GM20000 (cell line): ENCODE data around the gene CBR3.
A peak's percentile ranks its signal among the peaks of the same experiment; 100 is the strongest.

Experiments
- DNase-seq: peaks from one replicate; pipeline ENCODE4 v3.0.0; 2012; ENCODE audit warnings: low spot score
- TF ChIP-seq, protein P1 (sequence below): IDR thresholded peaks from 2 replicates; pipeline ENCODE4 v1.5.1; 2012; ENCODE audit warnings: mild to moderate bottlenecking, control low read depth; ENCODE audit errors: extremely low read depth, missing control alignments

The CBR3 gene

GRCh38 chr21:36117286-36117741 is 17.6 kb upstream of the CBR3 start:
- no peak for DNase-seq
- TF ChIP-seq, protein P1, sequence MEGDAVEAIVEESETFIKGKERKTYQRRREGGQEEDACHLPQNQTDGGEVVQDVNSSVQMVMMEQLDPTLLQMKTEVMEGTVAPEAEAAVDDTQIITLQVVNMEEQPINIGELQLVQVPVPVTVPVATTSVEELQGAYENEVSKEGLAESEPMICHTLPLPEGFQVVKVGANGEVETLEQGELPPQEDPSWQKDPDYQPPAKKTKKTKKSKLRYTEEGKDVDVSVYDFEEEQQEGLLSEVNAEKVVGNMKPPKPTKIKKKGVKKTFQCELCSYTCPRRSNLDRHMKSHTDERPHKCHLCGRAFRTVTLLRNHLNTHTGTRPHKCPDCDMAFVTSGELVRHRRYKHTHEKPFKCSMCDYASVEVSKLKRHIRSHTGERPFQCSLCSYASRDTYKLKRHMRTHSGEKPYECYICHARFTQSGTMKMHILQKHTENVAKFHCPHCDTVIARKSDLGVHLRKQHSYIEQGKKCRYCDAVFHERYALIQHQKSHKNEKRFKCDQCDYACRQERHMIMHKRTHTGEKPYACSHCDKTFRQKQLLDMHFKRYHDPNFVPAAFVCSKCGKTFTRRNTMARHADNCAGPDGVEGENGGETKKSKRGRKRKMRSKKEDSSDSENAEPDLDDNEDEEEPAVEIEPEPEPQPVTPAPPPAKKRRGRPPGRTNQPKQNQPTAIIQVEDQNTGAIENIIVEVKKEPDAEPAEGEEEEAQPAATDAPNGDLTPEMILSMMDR: no peak

DNA sequence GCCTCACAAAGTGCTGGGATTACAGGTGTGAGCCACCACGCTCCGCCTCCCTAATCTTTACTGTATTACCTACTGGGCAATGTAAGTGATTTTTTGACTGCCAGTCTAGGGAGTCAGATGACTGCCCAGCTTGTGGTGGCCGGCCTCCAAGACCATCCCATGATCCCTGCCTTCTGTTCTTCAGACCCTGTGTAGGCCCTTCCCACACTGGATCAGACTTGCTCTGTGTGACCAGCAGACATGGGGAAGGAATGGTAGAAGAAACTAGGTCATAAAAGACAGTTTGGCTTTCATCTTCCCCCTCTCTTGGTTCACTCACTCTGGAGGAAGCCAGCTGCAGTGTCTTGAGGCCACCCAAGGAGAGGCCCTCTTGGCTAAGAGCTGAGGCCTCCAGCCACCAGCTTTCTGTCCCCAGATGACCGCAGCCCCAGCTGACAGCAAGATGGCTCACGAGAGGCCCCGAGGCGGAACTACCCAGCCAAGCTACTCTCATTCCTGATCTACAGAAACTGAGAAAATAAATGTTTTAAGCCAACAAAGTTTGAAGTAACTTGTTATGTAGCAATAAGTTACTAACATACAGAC is 14.5 kb upstream of the CBR3 start:
- DNase-seq: no peak
- TF ChIP-seq, protein P1: no peak

DNA sequence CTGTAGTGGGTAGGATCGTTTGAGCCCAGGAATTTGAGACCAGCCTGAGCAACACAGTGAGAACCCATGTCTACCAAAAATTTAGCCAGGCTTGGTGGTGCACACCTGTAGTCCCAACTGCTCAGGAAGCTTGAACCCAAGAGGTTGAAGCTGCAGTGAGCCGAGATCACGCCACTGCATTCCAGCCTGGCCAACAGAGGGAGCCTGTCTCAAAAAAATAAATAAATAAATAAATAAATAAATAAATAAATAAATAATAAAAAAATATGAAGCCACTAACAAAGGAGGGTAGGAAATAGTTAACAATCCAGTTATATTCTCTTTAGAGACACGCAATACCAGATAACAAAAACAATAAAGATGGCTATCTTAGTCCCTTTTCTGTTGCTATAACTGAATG is 11.9 kb upstream of the CBR3 start:
- DNase-seq: no peak
- TF ChIP-seq, protein P1: no peak

- no peak for DNase-seq
- TF ChIP-seq, protein P1: no peak
Observed at GRCh38 chr21:36124395-36124794, 10.5 kb upstream of the CBR3 start.

DNA sequence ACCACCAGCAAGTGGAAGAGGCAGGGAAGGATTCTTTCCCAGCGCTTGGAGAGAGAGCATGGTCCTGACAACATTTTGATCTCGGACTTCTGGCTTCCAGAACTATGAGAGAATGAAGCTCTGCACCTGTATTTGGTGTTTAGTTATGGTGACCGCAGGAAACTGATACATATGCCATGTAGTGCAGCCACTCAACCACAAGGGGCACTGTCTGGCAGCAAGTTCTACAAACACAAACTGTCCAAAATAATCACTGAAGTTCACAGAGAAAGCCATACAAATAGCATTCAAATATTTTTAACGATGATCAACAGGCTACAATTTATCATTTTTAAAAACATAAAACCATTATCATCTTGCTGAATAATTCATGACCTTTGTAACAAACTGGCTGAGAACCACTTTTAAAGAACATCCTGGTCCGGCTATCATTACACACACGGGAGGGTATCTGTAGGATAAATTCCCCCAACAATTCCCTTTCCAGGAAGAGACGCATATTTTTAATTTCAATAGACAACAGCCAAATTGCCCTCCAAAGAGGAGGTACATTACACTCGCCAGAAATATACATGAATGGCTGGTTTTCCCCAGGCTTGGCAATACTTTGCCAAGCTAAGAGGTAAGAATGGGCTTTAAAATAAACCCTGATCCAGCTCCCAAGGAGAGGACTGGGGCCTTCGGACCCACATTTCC is 9.2 kb upstream of the CBR3 start:
- peak; percentile 68 for DNase-seq
- TF ChIP-seq, protein P1: peak; percentile 77

- DNase-seq: no peak
- TF ChIP-seq, protein P1: no peak
Observed at GRCh38 chr21:36126208-36126565, 8.7 kb upstream of the CBR3 start.

DNA sequence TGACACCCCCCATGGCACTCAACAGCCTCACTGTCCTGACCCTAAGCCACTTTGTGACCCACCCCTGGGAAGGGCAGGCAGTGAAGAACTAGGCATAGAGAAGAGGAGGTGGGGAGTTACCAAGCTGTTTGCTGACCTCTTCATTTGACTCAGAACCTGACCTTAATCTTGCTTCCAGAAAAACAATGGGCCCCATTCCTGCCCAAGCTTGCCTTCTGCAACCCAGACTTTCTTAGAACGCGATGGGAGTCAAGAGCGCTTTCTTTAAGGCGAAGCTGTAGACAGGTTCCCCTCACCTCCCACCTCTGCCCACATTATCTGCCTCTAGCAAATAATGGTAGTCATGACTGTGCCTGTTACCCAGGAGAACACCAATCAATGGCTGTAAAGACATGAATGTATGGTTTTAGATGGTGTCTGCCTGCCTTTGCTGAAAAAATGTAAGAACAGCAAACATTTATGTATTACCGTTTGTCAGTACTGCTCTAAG is 8.2 kb upstream of the CBR3 start:
- DNase-seq: no peak
- TF ChIP-seq, protein P1: no peak
